RCC 7860 (cell line): ENCODE results near the gene RHOB.
"Not testable (repeated sequence)": the region's sequence is repeated elsewhere in the genome, so short reads cannot be mapped to it uniquely, and the experiment has no call there.

ENCODE experiments used
- DNase-seq: peaks from one replicate; pipeline ENCODE4 v3.0.0-alpha.2; 2015; ENCODE audit warnings: low spot score
- FAIRE-seq: peaks from 2 replicates; lab custom pipeline; 2012; peaks lifted over from hg19 to GRCh38; lab: Jason Lieb, UNC

The RHOB gene

GRCh38 chr2:20422402-20423271 is 24.2 kb upstream of the RHOB start:
- DNase-seq (no peak), FAIRE-seq (no peak)

- no peak for FAIRE-seq
- no peak for DNase-seq
These were observed 23.5 kb upstream of the RHOB start for GRCh38 chr2:20423359-20423758.

- DNase-seq (no peak), FAIRE-seq (no peak)
These were observed 23.0 kb upstream of the RHOB start for GRCh38 chr2:20423847-20424246.

- DNase-seq (peak; percentile 75), FAIRE-seq (peak; percentile 7)
These were observed 22.3 kb upstream of the RHOB start for GRCh38 chr2:20424300-20425290.

- FAIRE-seq, result peak; percentile 86
These were observed 21.4 kb upstream of the RHOB start for GRCh38 chr2:20425371-20425881.

GRCh38 chr2:20425884-20426283 is 21.0 kb upstream of the RHOB start:
- FAIRE-seq, result no peak
- no peak for DNase-seq

More at GRCh38 chr2:20425371-20425881, 21.4 kb upstream of the RHOB start:
- peak; percentile 93 for DNase-seq

GRCh38 chr2:20427931-20428526 is 18.8 kb upstream of the RHOB start:
- no peak for FAIRE-seq
- no peak for DNase-seq

GRCh38 chr2:20428717-20429490 is 18.0 kb upstream of the RHOB start:
- FAIRE-seq (no peak), DNase-seq (no peak)

- no peak for DNase-seq
- FAIRE-seq, result no peak
These were observed 17.3 kb upstream of the RHOB start for GRCh38 chr2:20429528-20429927.

GRCh38 chr2:20430035-20430434 is 16.8 kb upstream of the RHOB start:
- DNase-seq (no peak), FAIRE-seq (no peak)

- FAIRE-seq (no peak), DNase-seq (peak; percentile 64)
These were observed 16.2 kb upstream of the RHOB start for GRCh38 chr2:20430461-20431300.

GRCh38 chr2:20431301-20431698 is 15.6 kb upstream of the RHOB start:
- no peak for FAIRE-seq

GRCh38 chr2:20431772-20432171 is 15.1 kb upstream of the RHOB start:
- DNase-seq (no peak), FAIRE-seq (no peak)

More at GRCh38 chr2:20431301-20431698, 15.6 kb upstream of the RHOB start:
- no peak for DNase-seq

GRCh38 chr2:20432714-20433113 is 14.2 kb upstream of the RHOB start:
- FAIRE-seq, result no peak
- no peak for DNase-seq

GRCh38 chr2:20433249-20433648 is 13.6 kb upstream of the RHOB start:
- FAIRE-seq (no peak), DNase-seq (no peak)

GRCh38 chr2:20433946-20434553 is 12.8 kb upstream of the RHOB start:
- DNase-seq (no peak), FAIRE-seq (no peak)

GRCh38 chr2:20434588-20435294 is 12.1 kb upstream of the RHOB start:
- DNase-seq (no peak), FAIRE-seq (no peak)

GRCh38 chr2:20435456-20435855 is 11.4 kb upstream of the RHOB start:
- DNase-seq, FAIRE-seq: not testable (repeated sequence)
